Measurements from ENCODE around the gene ANKDD1B.

DNA sequence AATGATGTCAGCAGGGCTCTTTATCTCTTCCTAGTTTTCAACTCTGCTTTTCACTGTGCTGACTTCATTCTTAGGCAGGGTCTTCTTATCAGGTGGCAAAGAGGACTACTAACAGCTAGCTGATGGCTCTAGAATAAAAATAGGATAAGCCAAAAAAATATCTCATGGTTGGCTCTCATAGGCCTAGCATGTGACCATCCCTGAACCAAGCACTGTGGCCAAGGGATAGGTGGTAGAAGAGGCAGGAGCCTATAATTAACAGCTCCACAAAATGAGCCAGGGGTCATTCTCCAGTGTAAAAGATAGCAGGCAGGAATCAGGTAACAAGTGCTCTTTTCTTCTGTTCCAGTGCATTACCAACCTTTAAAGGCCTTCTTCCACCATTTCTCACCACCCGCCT lies 21.1 kb downstream of the ANKDD1B start:
- TF ChIP-seq, protein P1, sequence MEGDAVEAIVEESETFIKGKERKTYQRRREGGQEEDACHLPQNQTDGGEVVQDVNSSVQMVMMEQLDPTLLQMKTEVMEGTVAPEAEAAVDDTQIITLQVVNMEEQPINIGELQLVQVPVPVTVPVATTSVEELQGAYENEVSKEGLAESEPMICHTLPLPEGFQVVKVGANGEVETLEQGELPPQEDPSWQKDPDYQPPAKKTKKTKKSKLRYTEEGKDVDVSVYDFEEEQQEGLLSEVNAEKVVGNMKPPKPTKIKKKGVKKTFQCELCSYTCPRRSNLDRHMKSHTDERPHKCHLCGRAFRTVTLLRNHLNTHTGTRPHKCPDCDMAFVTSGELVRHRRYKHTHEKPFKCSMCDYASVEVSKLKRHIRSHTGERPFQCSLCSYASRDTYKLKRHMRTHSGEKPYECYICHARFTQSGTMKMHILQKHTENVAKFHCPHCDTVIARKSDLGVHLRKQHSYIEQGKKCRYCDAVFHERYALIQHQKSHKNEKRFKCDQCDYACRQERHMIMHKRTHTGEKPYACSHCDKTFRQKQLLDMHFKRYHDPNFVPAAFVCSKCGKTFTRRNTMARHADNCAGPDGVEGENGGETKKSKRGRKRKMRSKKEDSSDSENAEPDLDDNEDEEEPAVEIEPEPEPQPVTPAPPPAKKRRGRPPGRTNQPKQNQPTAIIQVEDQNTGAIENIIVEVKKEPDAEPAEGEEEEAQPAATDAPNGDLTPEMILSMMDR (IDR thresholded peaks at IDR 0.05), result no peak
- TF ChIP-seq POLR2A (IDR thresholded peaks at IDR 0.05) (no peak), POLR2AphosphoS5 (IDR thresholded peaks at IDR 0.05) (no peak)

Measured in prostate gland (tissue), 2 donors.